ENCODE data around the gene CTNNAL1.
"Not testable (repeated sequence)": the region's sequence is repeated elsewhere in the genome, so short reads cannot be mapped to it uniquely, and the experiment has no call there.

CTNNAL1 gene

GRCh38 chr9:108983885-108984284, 29.4 kb downstream of the CTNNAL1 start:
- no peak for DNase-seq

- no peak for DNase-seq
Observed at GRCh38 chr9:108980893-108981292, 32.4 kb downstream of the CTNNAL1 start.

- no peak for DNase-seq
Observed at GRCh38 chr9:108978205-108978604, 35.1 kb downstream of the CTNNAL1 start.

- no peak for DNase-seq
Observed at GRCh38 chr9:108973895-108974294, 39.4 kb downstream of the CTNNAL1 start.

GRCh38 chr9:108972626-108973209, 40.6 kb downstream of the CTNNAL1 start:
- no peak for DNase-seq

GRCh38 chr9:108972186-108972585, 41.1 kb downstream of the CTNNAL1 start:
- DNase-seq: no peak

GRCh38 chr9:108971392-108971791, 41.9 kb downstream of the CTNNAL1 start:
- DNase-seq: not testable (repeated sequence)

GRCh38 chr9:108967916-108968315, 45.4 kb downstream of the CTNNAL1 start:
- no peak for DNase-seq

- no peak for DNase-seq
Observed at GRCh38 chr9:108963459-108964143, 49.7 kb downstream of the CTNNAL1 start.

GRCh38 chr9:108961151-108961550, 52.1 kb downstream of the CTNNAL1 start:
- DNase-seq: no peak

- DNase-seq: no peak
Observed at GRCh38 chr9:108960331-108960730, 53.0 kb downstream of the CTNNAL1 start.

GRCh38 chr9:108956631-108957026, 56.7 kb downstream of the CTNNAL1 start:
- DNase-seq: no peak

- DNase-seq: no peak
Observed at GRCh38 chr9:108956022-108956630, 57.2 kb downstream of the CTNNAL1 start.

GRCh38 chr9:108953983-108954574, 59.2 kb downstream of the CTNNAL1 start:
- DNase-seq: peak; percentile 51

GRCh38 chr9:108951578-108951977, 61.7 kb downstream of the CTNNAL1 start:
- peak; percentile 15 for DNase-seq

GRCh38 chr9:108950168-108950567, 63.1 kb downstream of the CTNNAL1 start:
- DNase-seq: no peak

- DNase-seq: no peak
Observed at GRCh38 chr9:108939975-108940374, 73.3 kb downstream of the CTNNAL1 start.

- no peak for DNase-seq
Observed at GRCh38 chr9:108937561-108938305, 75.6 kb downstream of the CTNNAL1 start.

- peak; percentile 85 for DNase-seq
Observed at GRCh38 chr9:108934323-108934893, 78.9 kb downstream of the CTNNAL1 start, which contains the start of gene ABITRAM. Gene ABITRAM (plus strand): TSS chr9:108934400. CDS start chr9:108934487, 87 bp downstream.

GRCh38 chr9:108933718-108934322, 79.5 kb downstream of the CTNNAL1 start, which contains the start of gene ELP1:
Gene ELP1 (minus strand): TSS chr9:108934124. CDS start chr9:108931146, 2,978 bp downstream.
- peak; percentile 96 for DNase-seq

- peak; percentile 23 for DNase-seq
Observed at GRCh38 chr9:108933231-108933717, 80.0 kb downstream of the CTNNAL1 start.

GRCh38 chr9:108928386-108928785, 84.9 kb downstream of the CTNNAL1 start:
- no peak for DNase-seq
